CD14-positive monocyte (primary cell): ENCODE data around the gene NLGN1. TPM values are rescaled to one million over a fixed set of nuclear protein-coding genes. Genes with fewer than 3 reads are reported as not detected.

Experiments used
- DNase-seq, 3 donors: peaks; one replicate each; pipeline ENCODE4 v3.0.0-alpha.2; 2011 to 2022
- H2AFZ ChIP-seq: 2 replicates; pipeline ENCODE4 v1.6.0; 2012; ENCODE audit warnings: mild to moderate bottlenecking, low read depth, low read length, inconsistent platforms; ENCODE audit not compliant: insufficient read depth, poor library complexity, severe bottlenecking
- H3K27ac ChIP-seq, 2 donors: 1 replicate in 1 of 2; 2 replicates in 1 of 2; pipeline ENCODE4 v1.5.1; 2012 to 2013; ENCODE audit warnings: low read length in 2 of 2, control low read depth in 1 of 2, inconsistent platforms in 1 of 2, low read depth in 1 of 2, mild to moderate bottlenecking in 1 of 2
- H3K27me3 ChIP-seq, 2 donors: one replicate each; pipeline versions ENCODE4 v1.6.0 to v1.6.1; 2011 to 2013; ENCODE audit warnings: low read length in 2 of 2; ENCODE audit not compliant: control insufficient read depth in 2 of 2, insufficient read depth in 2 of 2
- H3K36me3 ChIP-seq, 2 donors: replicated peaks in 1 of 2; 1 replicate in 1 of 2; 2 replicates in 1 of 2; pipeline versions ENCODE4 v1.5.1 to v1.6.1; 2012 to 2013; ENCODE audit warnings: low read length in 2 of 2, control low read depth in 1 of 2, inconsistent platforms in 1 of 2, mild to moderate bottlenecking in 1 of 2; ENCODE audit not compliant: insufficient read depth in 2 of 2, control insufficient read depth in 1 of 2
- H3K4me1 ChIP-seq, 2 donors: 1 replicate in 1 of 2; 2 replicates in 1 of 2; pipeline versions ENCODE4 v1.5.1 to v1.6.1; 2012 to 2013; ENCODE audit warnings: low read length in 2 of 2, control low read depth in 1 of 2, inconsistent platforms in 1 of 2, mild to moderate bottlenecking in 1 of 2, moderate library complexity in 1 of 2; ENCODE audit not compliant: insufficient read depth in 2 of 2, control insufficient read depth in 1 of 2
- H3K4me2 ChIP-seq: replicated peaks from 2 replicates; pipeline ENCODE3; 2012; ENCODE audit warnings: low read length, moderate library complexity, mild to moderate bottlenecking; ENCODE audit not compliant: poor library complexity, severe bottlenecking; ENCODE audit errors: extremely low read depth
- H3K4me3 ChIP-seq, 3 experiments: fragments of 200-600 bp in 1 of 3; sonication (generic) in 1 of 3; replicated peaks in 1 of 3; 1 replicate in 2 of 3; 2 replicates in 1 of 3; pipeline ENCODE4 v1.5.1; 2011 to 2013; ENCODE audit warnings: low read length in 3 of 3, mild to moderate bottlenecking in 3 of 3, control low read depth in 2 of 3, low read depth in 2 of 3, inconsistent platforms in 1 of 3, moderate library complexity in 1 of 3
- H3K79me2 ChIP-seq: 2 replicates; pipeline ENCODE4 v1.6.0; 2012; ENCODE audit warnings: mild to moderate bottlenecking, control low read depth, inconsistent platforms, low read length, moderate library complexity; ENCODE audit not compliant: insufficient read depth
- H3K9ac ChIP-seq: 2 replicates; pipeline ENCODE4 v1.6.0; 2017; ENCODE audit warnings: low read length, mild to moderate bottlenecking; ENCODE audit not compliant: insufficient read depth, poor library complexity, severe bottlenecking
- H3K9me3 ChIP-seq, 2 donors: replicated peaks in 1 of 2; 1 replicate in 1 of 2; 2 replicates in 1 of 2; pipeline versions ENCODE4 v1.5.1 to v1.6.1; 2012 to 2013; ENCODE audit warnings: low read length in 2 of 2, control low read depth in 1 of 2; ENCODE audit not compliant: control insufficient read depth in 1 of 2, insufficient read depth in 1 of 2
- H4K20me1 ChIP-seq: 2 replicates; pipeline ENCODE4 v1.6.0; 2012; ENCODE audit warnings: mild to moderate bottlenecking, low read length, control low read depth, moderate library complexity; ENCODE audit not compliant: insufficient read depth
- H3K27ac Mint-ChIP-seq, 7 donors: one replicate each; pipeline ENCODE4 v1.8.0; 2020; ENCODE audit warnings: mild to moderate bottlenecking in 7 of 7, mixed read lengths in 7 of 7, moderate library complexity in 6 of 7, inconsistent platforms in 2 of 7
- H3K27me3 Mint-ChIP-seq, 3 donors: one replicate each; pipeline ENCODE4 v1.8.0; 2021 to 2022; ENCODE audit warnings: low read depth in 3 of 3, mild to moderate bottlenecking in 3 of 3, mixed read lengths in 3 of 3, moderate library complexity in 3 of 3, inconsistent platforms in 1 of 3
- H3K36me3 Mint-ChIP-seq, 2 donors: one replicate each; pipeline ENCODE4 v1.8.0; 2020; ENCODE audit warnings: mixed read lengths in 2 of 2, inconsistent platforms in 1 of 2, mild to moderate bottlenecking in 1 of 2
- H3K4me1 Mint-ChIP-seq: one replicate; pipeline ENCODE4 v1.8.0; 2020; ENCODE audit warnings: mild to moderate bottlenecking, mixed read lengths
- H3K4me3 Mint-ChIP-seq, 2 donors: one replicate each; pipeline ENCODE4 v1.8.0; 2020; ENCODE audit warnings: mild to moderate bottlenecking in 2 of 2, mixed read lengths in 2 of 2, moderate library complexity in 1 of 2
- H3K9me3 Mint-ChIP-seq, 7 donors: one replicate each; pipeline ENCODE4 v1.8.0; 2020 to 2022; ENCODE audit warnings: mixed read lengths in 7 of 7, mild to moderate bottlenecking in 6 of 7, moderate library complexity in 6 of 7, inconsistent platforms in 2 of 7
- CTCF ChIP-seq: fragments of 200-600 bp; IDR thresholded peaks from one replicate; pipeline ENCODE4 v1.8.0; 2022; ENCODE audit warnings: antibody characterized with exemption, mild to moderate bottlenecking
- WGBS: methylation state at CpG from one replicate; pipeline ENCODE4 v1.1.5; 2013; ENCODE audit warnings: missing lambda C conversion rate; ENCODE audit not compliant: insufficient coverage; 5-methylcytosine and 5-hydroxymethylcytosine counted together
- intact Hi-C, 2 donors: fragments of 100-400 bp; cut with micrococcal nuclease; formaldehyde crosslinking; loops; one replicate each; pipeline versions ENCODE4 v1.15.0 to v1.15.1; 2023
- polyA plus RNA-seq, 3 donors: library from polyadenylated mRNA; depleted of rRNA in 1 of 3; unstranded in 2 of 3; stranded (reverse) in 1 of 3; fragments of 300-500 nt in 2 of 3; fragments of >200 nt in 1 of 3; fragmentation: Illumina TruSeq in 2 of 3; gene quantifications; 1 replicate in 2 of 3; 2 replicates in 1 of 3; pipeline ENCODE4 v1.2.3, GENCODE V29; 2012 to 2021

The NLGN1 gene
- polyA plus RNA-seq, 3 donors = not detected

GRCh38 chr3:173739726-173740125 is 342.2 kb downstream of the NLGN1 start:
- Histone ChIP-seq H3K79me2 (no peaks in the 10 kb centered on the region), H4K20me1 (no peaks in the 10 kb centered on the region), H3K36me3 (no peaks in the 10 kb centered on the region), H3K27me3 (no peaks in the 10 kb centered on the region), H3K4me1 (no peaks in the 10 kb centered on the region), H3K9ac (no peak overlapping the region), H3K27ac (no peak overlapping the region), H3K4me2 (no peak overlapping the region), H2AFZ (no peak overlapping the region), H3K9me3 (no peaks in the 10 kb centered on the region), H3K4me3 (no peak overlapping the region)
- Mint-ChIP-seq H3K27me3 (no peaks in the 10 kb centered on the region), H3K27ac (no peak overlapping the region), H3K4me3 (no peak overlapping the region), H3K9me3 (peaks cover 2 to 11% (median 5%) of the 10 kb centered on the region in 7 donors), H3K4me1 (no peaks in the 10 kb centered on the region), H3K36me3 (no peaks in the 10 kb centered on the region)
- DNase-seq = no peak
- TF ChIP-seq CTCF = no peak
- intact Hi-C loops = no loop called here
- WGBS = no CpG with 5 or more reads among the region's 2 CpGs

GRCh38 chr3:173742491-173742890 is 344.9 kb downstream of the NLGN1 start:
- TF ChIP-seq CTCF = no peak
- Mint-ChIP-seq H3K27ac (no peak overlapping the region), H3K36me3 (no peaks in the 10 kb centered on the region), H3K9me3 (peaks cover 0 to 11% (median 5%) of the 10 kb centered on the region in 7 donors), H3K4me1 (no peaks in the 10 kb centered on the region), H3K27me3 (no peaks in the 10 kb centered on the region), H3K4me3 (no peak overlapping the region)
- no peak overlapping the region for H2AFZ ChIP-seq
- H3K79me2 ChIP-seq = no peaks in the 10 kb centered on the region
- no peak overlapping the region for H3K4me3 ChIP-seq
- no peak overlapping the region for H3K27ac ChIP-seq
- no CpG with 5 or more reads among the region's 1 CpG for WGBS
- intact Hi-C loops = no loop called here
- no peak for DNase-seq
- no peaks in the 10 kb centered on the region for H3K36me3 ChIP-seq
- H3K4me2 ChIP-seq = no peak overlapping the region
- H3K9ac ChIP-seq = no peak overlapping the region
- H3K27me3 ChIP-seq = no peaks in the 10 kb centered on the region
- H3K9me3 ChIP-seq = no peaks in the 10 kb centered on the region
- H3K4me1 ChIP-seq = no peaks in the 10 kb centered on the region
- no peaks in the 10 kb centered on the region for H4K20me1 ChIP-seq
